Measurements from ENCODE around the gene MROH2B.

DNA sequence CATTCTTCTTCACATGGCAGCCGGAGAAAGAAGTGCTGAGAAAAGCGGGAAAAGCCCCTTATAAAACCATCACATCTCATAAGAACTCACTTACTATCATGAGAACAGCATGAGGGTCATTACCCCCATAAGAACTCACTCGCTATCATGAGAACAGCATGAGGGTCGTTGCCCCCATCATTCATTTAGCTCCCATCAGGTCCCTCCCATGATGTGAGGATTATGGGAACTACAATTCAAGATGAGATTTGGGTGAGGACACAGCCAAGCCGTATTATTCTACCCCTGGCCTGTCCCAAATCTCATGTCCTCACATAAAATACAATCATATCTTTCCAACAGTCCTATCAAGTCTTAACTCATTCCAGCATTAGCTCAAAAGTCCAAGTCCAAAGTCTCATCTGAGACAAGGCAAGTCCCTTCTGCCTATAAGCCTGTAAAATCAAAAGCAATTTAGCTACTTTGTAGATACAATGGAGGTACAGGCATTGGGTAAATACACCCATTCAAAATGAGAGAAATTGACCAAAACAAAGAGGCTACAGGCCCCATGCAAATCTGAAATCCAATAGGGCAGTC is 79.1 kb downstream of the MROH2B start:
- TF ChIP-seq EZH2 (IDR thresholded peaks at IDR 0.05; ENCODE audit: borderline replicate concordance, low read depth, low read length, severe bottlenecking) (no peak), CTCF (IDR thresholded peaks at IDR 0.05; ENCODE audit: borderline replicate concordance, extremely low read depth, low read length, poor library complexity, severe bottlenecking) (no peak)
